Stimulated activated CD4-positive, alpha-beta T cell treated with anti-CD3 and anti-CD28 coated beads, Interleukin-15, amount 100 ng/mL, for 1 hour (primary cell): ENCODE results near the gene TIMP1.

Source experiments
- DNase-seq, 2 donors: peaks; one replicate each; pipeline ENCODE4 v3.0.0-alpha.2; 2020; ENCODE audit warnings: low read depth in 1 of 2, low spot score in 1 of 2

Gene TIMP1

GRCh38 chrX:47573341-47574075 is 8.7 kb upstream of the TIMP1 start:
- DNase-seq: no peak

GRCh38 chrX:47574076-47574546 is 8.1 kb upstream of the TIMP1 start:
- no peak for DNase-seq

GRCh38 chrX:47574547-47575301 is 7.5 kb upstream of the TIMP1 start:
- no peak for DNase-seq

GRCh38 chrX:47576021-47576898 is 6.0 kb upstream of the TIMP1 start:
- no peak for DNase-seq

- no peak for DNase-seq
These were observed 4.8 kb upstream of the TIMP1 start for GRCh38 chrX:47577424-47577823.

GRCh38 chrX:47577901-47578300 is 4.3 kb upstream of the TIMP1 start:
- no peak for DNase-seq

GRCh38 chrX:47578692-47579091 is 3.5 kb upstream of the TIMP1 start:
- no peak for DNase-seq

GRCh38 chrX:47579537-47579936 is 2.7 kb upstream of the TIMP1 start:
- no peak for DNase-seq

GRCh38 chrX:47583240-47583861 is 1.1 kb downstream of the TIMP1 start:
- DNase-seq: no peak

GRCh38 chrX:47584714-47585113 is 2.5 kb downstream of the TIMP1 start:
- no peak for DNase-seq

- DNase-seq: no peak
These were observed 3.0 kb downstream of the TIMP1 start for GRCh38 chrX:47585273-47585672.

GRCh38 chrX:47586043-47586787 is 4.0 kb downstream of the TIMP1 start:
- no peak for DNase-seq

- no peak for DNase-seq
These were observed 5.1 kb downstream of the TIMP1 start for GRCh38 chrX:47587091-47587891.

GRCh38 chrX:47587906-47588735 is 5.9 kb downstream of the TIMP1 start:
- no peak for DNase-seq

- DNase-seq: no peak
These were observed 8.7 kb downstream of the TIMP1 start for GRCh38 chrX:47590984-47591383.

GRCh38 chrX:47593522-47593921 is 11.3 kb downstream of the TIMP1 start:
- no peak for DNase-seq

GRCh38 chrX:47595716-47596251 is 13.5 kb downstream of the TIMP1 start:
- DNase-seq: no peak

- no peak for DNase-seq
These were observed 14.0 kb downstream of the TIMP1 start for GRCh38 chrX:47596256-47596655.
